K562 (cell line): ENCODE data around the gene CTCFL. TPM values are rescaled to one million over a fixed set of nuclear protein-coding genes. Genes with fewer than 3 reads are reported as not detected.

Source experiments
- BCL6 ChIP-seq: fragments of 250-450 bp; sonication (Bioruptor Pico); IDR thresholded peaks from 2 replicates; pipeline ENCODE4 v1.4.0; 2020
- EGR1 ChIP-seq: fragments of 450-650 bp; conservative IDR thresholded peaks from 2 replicates; pipeline ENCODE4 v1.6.1; 2017; ENCODE audit warnings: mild to moderate bottlenecking
- TOE1 ChIP-seq, 2 experiments: fragments of 450-650 bp in 1 of 2; sonication (generic) in 1 of 2; formaldehyde crosslinking in 1 of 2; IDR thresholded peaks; 2 replicates each; pipeline versions ENCODE4 v1.7.1 to v1.8.0; 2016 to 2022; ENCODE audit warnings: borderline replicate concordance in 2 of 2, mild to moderate bottlenecking in 2 of 2, antibody characterized with exemption in 1 of 2, inconsistent platforms in 1 of 2, low read depth in 1 of 2, missing genetic modification reagents in 1 of 2, moderate library complexity in 1 of 2
- ZNF316 ChIP-seq: fragments of 450-650 bp; IDR thresholded peaks from 2 replicates; pipeline ENCODE4 v1.6.1; 2016
- ZNF507 ChIP-seq: conservative IDR thresholded peaks from 2 replicates; pipeline ENCODE4 v1.6.1; 2017; ENCODE audit warnings: missing genetic modification characterization, missing compliant biosample characterization
- polyA plus RNA-seq, 8 experiments: library from polyadenylated mRNA; depleted of rRNA in 4 of 8; stranded (reverse) in 5 of 8; unstranded in 3 of 8; fragments of >200 nt; fragmentation: Nextera tagmentation in 2 of 8; fragmentation: Illumina TruSeq in 1 of 8; extraction: Ambion mirVana in 2 of 8; extraction: Trizol in 1 of 8; gene quantifications; 2 replicates each; pipeline versions ENCODE4 v1.2.1 to v1.2.3, GENCODE V29; 2011 to 2014; ENCODE audit warnings: inconsistent platforms in 1 of 8, missing spikeins in 1 of 8
- total RNA-seq, 7 experiments: library from RNA; depleted of rRNA in 6 of 7; stranded (reverse); fragments of >200 nt in 6 of 7; fragmentation: Illumina TruSeq in 2 of 7; extraction: Trizol in 2 of 7; gene quantifications; 2 replicates each; pipeline versions ENCODE4 v1.2.1 to v1.2.3, GENCODE V29; 2011 to 2021; ENCODE audit warnings: low replicate concordance in 1 of 7
- TF ChIP-seq, protein P1 (sequence below), 2 experiments: fragments of 450-650 bp; formaldehyde crosslinking in 1 of 2; IDR thresholded peaks; 2 replicates each; pipeline versions ENCODE4 v1.4.0 to v1.6.1; 2014 to 2020; ENCODE audit warnings: mild to moderate bottlenecking in 2 of 2, borderline replicate concordance in 1 of 2, low read depth in 1 of 2

CTCFL gene
- total and polyA plus RNA-seq, 9 of the 15 experiments (the other 6 are each of a cell fraction or from before 2014, with no cell fraction given): 42.4 to 188 (median 111) TPM

- TF ChIP-seq, protein P1, sequence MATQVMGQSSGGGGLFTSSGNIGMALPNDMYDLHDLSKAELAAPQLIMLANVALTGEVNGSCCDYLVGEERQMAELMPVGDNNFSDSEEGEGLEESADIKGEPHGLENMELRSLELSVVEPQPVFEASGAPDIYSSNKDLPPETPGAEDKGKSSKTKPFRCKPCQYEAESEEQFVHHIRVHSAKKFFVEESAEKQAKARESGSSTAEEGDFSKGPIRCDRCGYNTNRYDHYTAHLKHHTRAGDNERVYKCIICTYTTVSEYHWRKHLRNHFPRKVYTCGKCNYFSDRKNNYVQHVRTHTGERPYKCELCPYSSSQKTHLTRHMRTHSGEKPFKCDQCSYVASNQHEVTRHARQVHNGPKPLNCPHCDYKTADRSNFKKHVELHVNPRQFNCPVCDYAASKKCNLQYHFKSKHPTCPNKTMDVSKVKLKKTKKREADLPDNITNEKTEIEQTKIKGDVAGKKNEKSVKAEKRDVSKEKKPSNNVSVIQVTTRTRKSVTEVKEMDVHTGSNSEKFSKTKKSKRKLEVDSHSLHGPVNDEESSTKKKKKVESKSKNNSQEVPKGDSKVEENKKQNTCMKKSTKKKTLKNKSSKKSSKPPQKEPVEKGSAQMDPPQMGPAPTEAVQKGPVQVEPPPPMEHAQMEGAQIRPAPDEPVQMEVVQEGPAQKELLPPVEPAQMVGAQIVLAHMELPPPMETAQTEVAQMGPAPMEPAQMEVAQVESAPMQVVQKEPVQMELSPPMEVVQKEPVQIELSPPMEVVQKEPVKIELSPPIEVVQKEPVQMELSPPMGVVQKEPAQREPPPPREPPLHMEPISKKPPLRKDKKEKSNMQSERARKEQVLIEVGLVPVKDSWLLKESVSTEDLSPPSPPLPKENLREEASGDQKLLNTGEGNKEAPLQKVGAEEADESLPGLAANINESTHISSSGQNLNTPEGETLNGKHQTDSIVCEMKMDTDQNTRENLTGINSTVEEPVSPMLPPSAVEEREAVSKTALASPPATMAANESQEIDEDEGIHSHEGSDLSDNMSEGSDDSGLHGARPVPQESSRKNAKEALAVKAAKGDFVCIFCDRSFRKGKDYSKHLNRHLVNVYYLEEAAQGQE (IDR thresholded peaks at IDR 0.05; ENCODE audit: borderline replicate concordance): no peak
- TF ChIP-seq, protein P1 (CRISPR knock-in tag; IDR thresholded peaks at IDR 0.05; ENCODE audit: low read depth): no peak
- TF ChIP-seq ZNF316 (no peak), TOE1 (IDR thresholded peaks at IDR 0.05; ENCODE audit: borderline replicate concordance) (no peak), TOE1 (CRISPR knock-in tag; IDR thresholded peaks at IDR 0.05; ENCODE audit: borderline replicate concordance, low read depth) (no peak), EGR1 (no peak), BCL6 (CRISPR knock-in tag) (no peak), ZNF507 (tag) (no peak)
Observed at GRCh38 chr20:57570145-57570850, 45.4 kb upstream of the CTCFL start (continued).
